ENCODE measurements around the gene ARRB1. TPM values are rescaled to one million over a fixed set of nuclear protein-coding genes. Genes with fewer than 3 reads are reported as not detected.

Gene ARRB1
- total and polyA plus RNA-seq, 9 donors = 15.2 to 68.0 (median 27.2) TPM

DNA sequence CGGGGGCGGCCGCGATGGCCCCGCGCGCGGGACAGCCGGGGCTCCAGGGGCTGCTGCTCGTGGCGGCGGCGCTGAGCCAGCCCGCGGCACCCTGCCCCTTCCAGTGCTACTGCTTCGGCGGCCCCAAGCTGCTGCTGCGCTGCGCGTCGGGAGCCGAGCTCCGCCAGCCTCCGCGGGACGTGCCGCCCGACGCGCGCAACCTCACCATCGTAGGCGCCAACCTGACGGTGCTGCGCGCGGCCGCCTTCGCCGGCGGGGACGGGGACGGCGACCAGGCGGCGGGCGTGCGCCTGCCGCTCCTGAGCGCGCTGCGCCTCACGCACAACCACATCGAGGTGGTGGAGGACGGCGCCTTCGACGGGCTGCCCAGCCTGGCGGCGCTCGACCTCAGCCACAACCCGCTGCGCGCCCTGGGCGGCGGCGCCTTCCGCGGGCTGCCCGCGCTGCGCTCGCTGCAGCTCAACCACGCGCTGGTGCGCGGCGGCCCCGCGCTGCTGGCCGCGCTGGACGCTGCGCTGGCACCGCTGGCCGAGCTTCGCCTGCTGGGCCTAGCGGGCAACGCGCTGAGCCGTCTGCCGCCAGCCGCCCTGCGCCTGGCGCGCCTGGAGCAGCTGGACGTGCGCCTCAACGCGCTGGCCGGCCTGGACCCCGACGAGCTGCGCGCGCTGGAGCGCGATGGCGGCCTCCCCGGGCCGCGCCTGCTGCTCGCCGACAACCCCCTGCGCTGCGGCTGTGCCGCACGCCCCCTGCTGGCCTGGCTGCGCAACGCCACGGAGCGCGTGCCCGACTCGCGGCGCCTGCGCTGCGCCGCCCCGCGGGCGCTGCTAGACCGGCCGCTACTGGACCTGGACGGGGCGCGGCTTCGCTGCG is 110.2 kb downstream of the ARRB1 start:
- H3K9me3 ChIP-seq = no peaks in the 10 kb centered on the region
- 0 to 2% (median 1%) methylated on average over 51 to 140 of the region's 140 CpGs for WGBS, 3 donors
- peak; percentile 10 for TF ChIP-seq POLR2A (IDR thresholded peaks at IDR 0.05)
- TF ChIP-seq, protein P1, sequence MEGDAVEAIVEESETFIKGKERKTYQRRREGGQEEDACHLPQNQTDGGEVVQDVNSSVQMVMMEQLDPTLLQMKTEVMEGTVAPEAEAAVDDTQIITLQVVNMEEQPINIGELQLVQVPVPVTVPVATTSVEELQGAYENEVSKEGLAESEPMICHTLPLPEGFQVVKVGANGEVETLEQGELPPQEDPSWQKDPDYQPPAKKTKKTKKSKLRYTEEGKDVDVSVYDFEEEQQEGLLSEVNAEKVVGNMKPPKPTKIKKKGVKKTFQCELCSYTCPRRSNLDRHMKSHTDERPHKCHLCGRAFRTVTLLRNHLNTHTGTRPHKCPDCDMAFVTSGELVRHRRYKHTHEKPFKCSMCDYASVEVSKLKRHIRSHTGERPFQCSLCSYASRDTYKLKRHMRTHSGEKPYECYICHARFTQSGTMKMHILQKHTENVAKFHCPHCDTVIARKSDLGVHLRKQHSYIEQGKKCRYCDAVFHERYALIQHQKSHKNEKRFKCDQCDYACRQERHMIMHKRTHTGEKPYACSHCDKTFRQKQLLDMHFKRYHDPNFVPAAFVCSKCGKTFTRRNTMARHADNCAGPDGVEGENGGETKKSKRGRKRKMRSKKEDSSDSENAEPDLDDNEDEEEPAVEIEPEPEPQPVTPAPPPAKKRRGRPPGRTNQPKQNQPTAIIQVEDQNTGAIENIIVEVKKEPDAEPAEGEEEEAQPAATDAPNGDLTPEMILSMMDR (IDR thresholded peaks at IDR 0.05) = peak; percentile 37 to 97 (median 93)
- no peak for TF ChIP-seq EP300 (IDR thresholded peaks at IDR 0.05)
- no peak overlapping the region for H3K27ac ChIP-seq
- no peaks in the 10 kb centered on the region for H3K36me3 ChIP-seq
- peak; percentile 68 to 93 (median 76) for DNase-seq
- H3K4me1 ChIP-seq (ENCODE audit: insufficient read depth) = peaks cover 4% of the 10 kb centered on the region
- peak overlapping the region; percentile 40 for H3K4me3 ChIP-seq
- no peaks in the 10 kb centered on the region for H3K27me3 ChIP-seq
- intact Hi-C loops (cut with DNase I) = loop anchor here in 2 of 4 donors (5.0 to 10.0 kb wide), 3 partner anchors 99 to 309 kb away; no protein-coding TSS in a partner anchor

DNA sequence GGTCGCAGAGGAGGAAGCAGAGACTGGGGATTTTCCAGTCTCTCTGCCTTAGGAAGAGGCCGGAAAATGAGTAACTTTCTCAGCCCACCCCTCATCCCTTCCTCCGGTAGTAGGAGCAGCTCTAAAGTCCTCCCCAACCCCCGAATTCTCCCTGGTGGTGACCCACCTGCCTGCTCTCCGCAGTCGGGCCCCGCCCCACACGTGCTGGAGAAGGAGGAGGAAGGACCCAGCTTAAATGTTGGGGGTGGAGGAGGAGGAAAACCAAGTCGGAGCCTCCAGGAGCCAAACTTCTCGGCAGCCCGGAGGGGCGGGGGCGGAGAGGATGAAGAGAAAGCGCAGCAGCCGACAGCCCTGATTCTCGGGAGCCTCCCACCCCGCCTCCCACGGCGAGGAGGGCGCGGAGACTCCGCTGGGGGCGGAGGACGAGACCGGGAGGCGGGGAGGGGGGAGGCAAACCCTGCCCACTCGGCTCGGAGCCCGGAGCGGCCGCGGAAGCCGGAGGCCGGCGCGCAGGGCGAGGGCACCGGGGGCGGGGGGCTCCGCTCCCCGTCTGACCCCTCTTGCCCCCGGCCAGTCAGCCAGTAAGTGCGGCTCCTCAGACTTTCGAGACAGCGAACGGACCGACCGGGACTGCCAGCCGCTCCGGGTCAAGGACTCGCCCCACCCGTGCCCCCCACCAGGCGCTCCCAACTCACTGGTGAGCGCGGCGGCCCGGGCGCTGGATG is 111.0 kb downstream of the ARRB1 start, which contains the start of gene TPBGL:
Gene TPBGL, plus strand, starts transcription at position 464 of the 725 bp plus-strand sequence. CDS start 276 bp downstream, outside the sequence.
- no peaks in the 10 kb centered on the region for H3K27me3 ChIP-seq
- H3K4me3 ChIP-seq = peak within 1 kb of the TSS; percentile 40
- TF ChIP-seq EP300 (IDR thresholded peaks at IDR 0.05) = no peak
- no peak for TF ChIP-seq POLR2A (IDR thresholded peaks at IDR 0.05)
- TF ChIP-seq, protein P1 (IDR thresholded peaks at IDR 0.05) = no peak
- WGBS, 3 donors = 1 to 3% (median 3%) methylated on average over 43 to 58 of the region's 58 CpGs
- peak in 3 of 5 donors; percentile 33 to 60 (median 53) for DNase-seq
- H3K9me3 ChIP-seq = no peaks in the 10 kb centered on the region
- intact Hi-C loops (cut with DNase I) = loop anchor here in 2 of 4 donors (5.0 to 10.0 kb wide), 3 partner anchors 98 to 308 kb away; no protein-coding TSS in a partner anchor
- no peaks in the 10 kb centered on the region for H3K36me3 ChIP-seq
- H3K27ac ChIP-seq = no peak within 1 kb of the TSS
- peaks cover 4% of the 10 kb centered on the region for H3K4me1 ChIP-seq (ENCODE audit: insufficient read depth)

DNA sequence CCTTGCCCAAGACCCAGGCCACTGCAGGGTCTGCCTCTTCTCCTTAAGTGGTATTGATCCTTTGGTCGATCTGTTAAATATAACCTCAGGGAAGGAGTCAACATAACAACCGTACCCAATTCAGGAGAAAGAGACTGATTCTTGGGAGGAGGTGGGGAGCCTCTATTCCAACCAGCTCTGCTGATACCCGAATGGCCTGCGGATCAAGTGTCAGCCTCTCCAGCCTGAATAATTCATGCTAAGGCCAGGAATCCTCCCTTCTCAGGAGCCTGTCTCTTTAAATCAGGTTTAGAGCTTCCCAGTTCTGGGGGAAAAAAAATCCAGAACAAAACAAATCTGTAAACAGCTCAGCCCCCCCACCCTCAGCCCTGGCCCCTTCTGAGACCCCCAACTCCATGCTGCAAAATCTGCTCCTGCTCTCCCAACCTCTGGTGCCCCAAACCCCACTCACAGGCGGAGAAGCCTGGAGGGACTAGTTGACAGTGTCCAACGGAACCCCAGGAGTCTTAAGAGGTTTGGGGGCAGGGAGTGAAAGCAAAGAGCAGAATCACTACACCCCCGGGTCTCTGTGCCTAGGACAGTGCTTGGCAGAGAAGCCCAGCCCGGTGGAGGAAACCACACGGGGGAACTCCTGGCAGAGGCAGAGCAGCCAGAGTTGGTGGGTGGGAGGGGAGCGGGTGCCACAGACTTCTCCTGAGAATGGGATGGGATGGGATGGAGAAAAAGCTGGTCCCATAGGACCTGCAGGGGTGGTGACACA is 111.8 kb downstream of the ARRB1 start:
- Histone ChIP-seq H3K27me3 (no peaks in the 10 kb centered on the region), H3K27ac (no peak overlapping the region), H3K4me3 (no peak overlapping the region), H3K9me3 (no peaks in the 10 kb centered on the region), H3K36me3 (no peaks in the 10 kb centered on the region), H3K4me1 (ENCODE audit: insufficient read depth) (peaks cover 4% of the 10 kb centered on the region)
- TF ChIP-seq EP300 (IDR thresholded peaks at IDR 0.05) = no peak
- no peak for TF ChIP-seq POLR2A (IDR thresholded peaks at IDR 0.05)
- TF ChIP-seq, protein P1 (IDR thresholded peaks at IDR 0.05) = no peak
- 63 to 79% (median 64%) methylated on average over 10 of the region's 10 CpGs for WGBS, 3 donors
- intact Hi-C loops (cut with DNase I) = loop anchor here in 2 of 4 donors (5.0 to 10.0 kb wide), 3 partner anchors 97 to 307 kb away; no protein-coding TSS in a partner anchor
- no peak for DNase-seq
